B cell (primary cell): ENCODE data around the gene EFNA5. TPM values are rescaled to one million over a fixed set of nuclear protein-coding genes. Genes with fewer than 3 reads are reported as not detected.

Source experiments
- ATAC-seq: fragments of 200-7000 bp; cut with Tn5 transposase; one replicate; pipeline ENCODE4 v1.10.0; 2021; ENCODE audit warnings: low read depth, mild to moderate bottlenecking, moderate number of reproducible peaks, moderate library complexity
- CTCF ChIA-PET: fragments of 350-600 bp; sonication (Branson Sonifier 250); formaldehyde crosslinking; loops from one replicate; lab custom pipeline; 2021; ENCODE audit warnings: antibody characterized with exemption, inconsistent platforms; lab: Charles Lee
- POLR2A ChIA-PET: fragments of 350-600 bp; sonication (Branson Sonifier 250); formaldehyde crosslinking; loops from one replicate; lab custom pipeline; 2021; ENCODE audit warnings: antibody characterized with exemption; lab: Charles Lee
- DNase-seq: peaks from one replicate; pipeline ENCODE4 v3.0.0; 2013
- H2AFZ ChIP-seq: 2 replicates; pipeline ENCODE4 v1.6.1; 2012; ENCODE audit warnings: mild to moderate bottlenecking, low read depth, low read length; ENCODE audit not compliant: insufficient read depth, poor library complexity, severe bottlenecking
- H3K27ac ChIP-seq, 2 donors: 1 replicate in 1 of 2; 2 replicates in 1 of 2; pipeline ENCODE4 v1.5.1; 2012 to 2013; ENCODE audit warnings: low read length in 2 of 2, mild to moderate bottlenecking in 2 of 2, moderate library complexity in 1 of 2
- H3K27me3 ChIP-seq, 4 experiments: fragments of 200-600 bp in 1 of 4; sonication (generic) in 1 of 4; replicated peaks in 1 of 4; 1 replicate in 2 of 4; 2 replicates in 2 of 4; pipeline versions ENCODE4 v1.6.1 to v1.7.0; 2013 to 2016; ENCODE audit warnings: low read length in 3 of 4, mild to moderate bottlenecking in 2 of 4, mixed read lengths in 1 of 4, moderate library complexity in 1 of 4; ENCODE audit not compliant: insufficient read depth in 4 of 4, control insufficient read depth in 3 of 4; ENCODE audit errors: control extremely low read depth in 1 of 4
- H3K36me3 ChIP-seq, 2 experiments: replicated peaks in 1 of 2; 1 replicate in 1 of 2; 2 replicates in 1 of 2; pipeline versions ENCODE4 v1.6.1 to v1.7.1; 2013; ENCODE audit warnings: low read length in 1 of 2; ENCODE audit not compliant: insufficient read depth in 2 of 2, control insufficient read depth in 1 of 2; ENCODE audit errors: control extremely low read depth in 1 of 2, extremely low read depth in 1 of 2
- H3K4me1 ChIP-seq, 2 donors: fragments of 200-600 bp in 1 of 2; sonication (generic) in 1 of 2; 1 replicate in 1 of 2; 2 replicates in 1 of 2; pipeline versions ENCODE4 v1.5.1 to v1.6.1; 2013 to 2017; ENCODE audit warnings: low read length in 2 of 2; ENCODE audit not compliant: control insufficient read depth in 2 of 2, insufficient read depth in 2 of 2
- H3K4me2 ChIP-seq: replicated peaks from 2 replicates; pipeline ENCODE3; 2012; ENCODE audit warnings: mild to moderate bottlenecking, low read depth, low read length; ENCODE audit not compliant: poor library complexity, severe bottlenecking
- H3K4me3 ChIP-seq, 5 experiments: fragments of 200-600 bp in 1 of 5; sonication (generic) in 1 of 5; 1 replicate in 3 of 5; 2 replicates in 2 of 5; pipeline versions ENCODE4 v1.5.1 to v1.7.0; 2011 to 2016; ENCODE audit warnings: low read length in 4 of 5, mild to moderate bottlenecking in 4 of 5, low read depth in 2 of 5, control low read depth in 1 of 5, moderate library complexity in 1 of 5; ENCODE audit not compliant: insufficient read depth in 1 of 5; ENCODE audit errors: control extremely low read depth in 1 of 5, extremely low read depth in 1 of 5
- H3K79me2 ChIP-seq: fragments of 200-600 bp; sonication (generic); one replicate; pipeline ENCODE4 v1.6.0; 2016; ENCODE audit warnings: low read length; ENCODE audit not compliant: control insufficient read depth, insufficient read depth
- H3K9ac ChIP-seq: fragments of 200-600 bp; sonication (generic); 2 replicates; pipeline ENCODE4 v1.6.1; 2017; ENCODE audit warnings: mild to moderate bottlenecking, low read length, moderate library complexity
- H3K9me3 ChIP-seq, 3 donors: one replicate each; pipeline versions ENCODE4 v1.6.1 to v1.7.1; 2013; ENCODE audit warnings: low read length in 2 of 3; ENCODE audit not compliant: control insufficient read depth in 2 of 3, insufficient read depth in 1 of 3; ENCODE audit errors: control extremely low read depth in 1 of 3
- H4K20me1 ChIP-seq: 2 replicates; pipeline ENCODE4 v1.6.0; 2012; ENCODE audit warnings: mild to moderate bottlenecking, low read length; ENCODE audit not compliant: insufficient read depth, control insufficient read depth, poor library complexity, severe bottlenecking
- H3K27ac Mint-ChIP-seq: one replicate; pipeline ENCODE4 v1.8.0; 2021; ENCODE audit warnings: mixed read lengths
- H3K27me3 Mint-ChIP-seq: one replicate; pipeline ENCODE4 v1.8.0; 2021; ENCODE audit warnings: mixed read lengths
- H3K4me1 Mint-ChIP-seq: one replicate; pipeline ENCODE4 v1.8.0; 2021; ENCODE audit warnings: mixed read lengths
- H3K4me3 Mint-ChIP-seq: one replicate; pipeline ENCODE4 v1.8.0; 2021; ENCODE audit warnings: mixed read lengths
- H3K9me3 Mint-ChIP-seq: one replicate; pipeline ENCODE4 v1.8.0; 2022; ENCODE audit warnings: mixed read lengths; ENCODE audit not compliant: insufficient read depth
- EZH2 ChIP-seq: IDR thresholded peaks from 2 replicates; pipeline ENCODE4 v1.6.1; 2012; ENCODE audit warnings: borderline replicate concordance, low read depth, mild to moderate bottlenecking, moderate library complexity, low read length; ENCODE audit not compliant: insufficient read depth, poor library complexity, severe bottlenecking
- intact Hi-C: fragments of 100-400 bp; cut with micrococcal nuclease; formaldehyde crosslinking; loops from one replicate; pipeline ENCODE4 v1.10.0; 2022
- polyA plus RNA-seq: library from polyadenylated mRNA; depleted of rRNA; stranded (reverse); fragments of >200 nt; gene quantifications from 2 replicates; pipeline ENCODE4 v1.2.3, GENCODE V29; 2012
- total RNA-seq, 2 donors: library from RNA; stranded (reverse); fragments of 120-200 nt in 1 of 2; gene quantifications; 1 replicate in 1 of 2; 2 replicates in 1 of 2; pipeline versions ENCODE4 v1.2.3 to v1.2.4, GENCODE V29; 2013 to 2022
- TF ChIP-seq, protein P1 (sequence below): fragments of 200-600 bp; IDR thresholded peaks from one replicate; pipeline ENCODE4 v1.8.0; 2022; ENCODE audit warnings: antibody characterized with exemption, mild to moderate bottlenecking

Gene EFNA5
- total and polyA plus RNA-seq, 2 donors (not counting 1 experiment from before 2014, with no cell fraction given), result not detected

DNA sequence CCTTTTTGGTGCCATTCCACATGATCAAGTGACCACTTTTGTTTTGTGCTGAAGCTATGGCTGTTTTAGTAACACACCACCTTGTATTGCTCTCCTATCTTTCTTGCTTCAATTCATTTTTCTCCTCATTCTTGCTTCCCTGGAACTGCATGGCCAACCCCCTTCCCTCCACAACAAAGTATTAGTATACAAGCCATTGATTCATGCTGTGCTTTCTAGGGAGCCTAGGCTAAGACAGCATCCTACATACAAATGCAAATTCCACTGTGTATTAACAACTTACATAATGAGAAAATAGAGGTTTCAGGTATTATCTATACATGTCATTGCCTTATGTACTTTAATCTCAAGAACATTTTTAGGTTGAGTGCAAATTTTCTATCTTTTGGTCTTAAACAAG, 141.1 kb downstream of the EFNA5 start:
- Mint-ChIP-seq H3K4me3 (no peak overlapping the region), H3K27ac (no peak overlapping the region), H3K27me3 (no peaks in the 10 kb centered on the region), H3K4me1 (no peaks in the 10 kb centered on the region), H3K9me3 (no peaks in the 10 kb centered on the region)
- Histone ChIP-seq H3K4me2 (no peak overlapping the region), H3K4me1 (no peaks in the 10 kb centered on the region), H3K9ac (no peak overlapping the region), H4K20me1 (no peaks in the 10 kb centered on the region), H3K27ac (no peak overlapping the region), H3K27me3 (no peaks in the 10 kb centered on the region), H3K36me3 (no peaks in the 10 kb centered on the region), H3K79me2 (no peaks in the 10 kb centered on the region), H3K4me3 (no peak overlapping the region), H3K9me3 (no peaks in the 10 kb centered on the region), H2AFZ (no peak overlapping the region)
- DNase-seq, result no peak
- CTCF ChIA-PET, result no interaction called here
- TF ChIP-seq, protein P1, sequence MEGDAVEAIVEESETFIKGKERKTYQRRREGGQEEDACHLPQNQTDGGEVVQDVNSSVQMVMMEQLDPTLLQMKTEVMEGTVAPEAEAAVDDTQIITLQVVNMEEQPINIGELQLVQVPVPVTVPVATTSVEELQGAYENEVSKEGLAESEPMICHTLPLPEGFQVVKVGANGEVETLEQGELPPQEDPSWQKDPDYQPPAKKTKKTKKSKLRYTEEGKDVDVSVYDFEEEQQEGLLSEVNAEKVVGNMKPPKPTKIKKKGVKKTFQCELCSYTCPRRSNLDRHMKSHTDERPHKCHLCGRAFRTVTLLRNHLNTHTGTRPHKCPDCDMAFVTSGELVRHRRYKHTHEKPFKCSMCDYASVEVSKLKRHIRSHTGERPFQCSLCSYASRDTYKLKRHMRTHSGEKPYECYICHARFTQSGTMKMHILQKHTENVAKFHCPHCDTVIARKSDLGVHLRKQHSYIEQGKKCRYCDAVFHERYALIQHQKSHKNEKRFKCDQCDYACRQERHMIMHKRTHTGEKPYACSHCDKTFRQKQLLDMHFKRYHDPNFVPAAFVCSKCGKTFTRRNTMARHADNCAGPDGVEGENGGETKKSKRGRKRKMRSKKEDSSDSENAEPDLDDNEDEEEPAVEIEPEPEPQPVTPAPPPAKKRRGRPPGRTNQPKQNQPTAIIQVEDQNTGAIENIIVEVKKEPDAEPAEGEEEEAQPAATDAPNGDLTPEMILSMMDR, result no peak
- no peak for TF ChIP-seq EZH2
- intact Hi-C loops, result no loop called here
- no peak for ATAC-seq
- POLR2A ChIA-PET, result no interaction called here

DNA sequence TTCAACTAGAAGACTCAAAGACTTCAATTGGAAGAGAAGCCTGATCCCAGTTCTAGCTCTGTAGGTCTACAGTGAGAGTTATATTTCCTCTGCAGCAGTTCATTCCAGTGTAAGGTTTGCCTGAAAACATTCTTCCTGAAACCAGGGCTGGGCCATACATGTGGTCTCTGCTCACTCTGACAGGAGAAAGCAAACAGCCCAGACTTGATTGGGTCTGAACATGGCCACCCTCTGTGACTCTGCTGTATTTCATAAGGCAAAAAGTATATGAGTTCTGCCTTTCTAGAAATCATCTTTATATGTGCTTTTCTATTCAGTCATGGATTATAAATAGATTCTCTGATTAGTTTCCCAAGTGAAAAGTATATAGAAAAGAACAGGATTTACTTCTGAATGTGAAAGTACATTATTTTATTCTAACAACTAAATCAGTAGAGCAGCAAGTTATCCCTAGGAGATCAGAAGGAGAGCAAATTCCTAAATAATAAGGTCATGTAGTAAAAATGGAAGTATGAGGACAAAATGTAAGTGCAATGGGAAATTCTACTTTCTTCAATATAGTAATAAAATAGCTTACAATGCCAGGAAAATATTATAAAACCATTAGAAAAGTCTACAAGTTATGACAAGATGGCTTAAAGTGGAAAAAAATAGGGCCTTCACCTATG, 144.3 kb downstream of the EFNA5 start:
- H3K79me2 ChIP-seq, result no peaks in the 10 kb centered on the region
- Mint-ChIP-seq H3K4me1 (no peaks in the 10 kb centered on the region), H3K9me3 (no peaks in the 10 kb centered on the region), H3K27ac (no peak overlapping the region), H3K27me3 (no peaks in the 10 kb centered on the region), H3K4me3 (no peak overlapping the region)
- TF ChIP-seq EZH2, result no peak
- TF ChIP-seq, protein P1, result no peak
- H3K9me3 ChIP-seq, result no peaks in the 10 kb centered on the region
- H2AFZ ChIP-seq, result no peak overlapping the region
- no peak overlapping the region for H3K27ac ChIP-seq
- no peaks in the 10 kb centered on the region for H3K27me3 ChIP-seq
- intact Hi-C loops, result no loop called here
- no peak overlapping the region for H3K4me2 ChIP-seq
- no peaks in the 10 kb centered on the region for H3K36me3 ChIP-seq
- ATAC-seq (no peak), DNase-seq (no peak)
- no peaks in the 10 kb centered on the region for H3K4me1 ChIP-seq
- H3K4me3 ChIP-seq, result no peak overlapping the region
- H3K9ac ChIP-seq, result no peak overlapping the region
- ChIA-PET CTCF (no interaction called here), POLR2A (no interaction called here)
- no peaks in the 10 kb centered on the region for H4K20me1 ChIP-seq
